ENCODE results near the gene ZNF212.

- TF ChIP-seq CTCF (IDR thresholded peaks at IDR 0.05) (no peak), POLR2A (IDR thresholded peaks at IDR 0.05) (no peak)
These were observed 27.0 kb downstream of the ZNF212 start for GRCh38 chr7:149266451-149266850.

Data from lower leg skin (tissue), 3 donors.